ENCODE measurements around the gene NFIB.

NFIB gene

GRCh38 chr9:14212697-14213420 lies 101.1 kb downstream of the NFIB start:
- DNase-seq (ENCODE audit: low spot score): no peak

- no peak for DNase-seq (ENCODE audit: low spot score)
These were observed 101.9 kb downstream of the NFIB start for GRCh38 chr9:14212077-14212476.

DNA sequence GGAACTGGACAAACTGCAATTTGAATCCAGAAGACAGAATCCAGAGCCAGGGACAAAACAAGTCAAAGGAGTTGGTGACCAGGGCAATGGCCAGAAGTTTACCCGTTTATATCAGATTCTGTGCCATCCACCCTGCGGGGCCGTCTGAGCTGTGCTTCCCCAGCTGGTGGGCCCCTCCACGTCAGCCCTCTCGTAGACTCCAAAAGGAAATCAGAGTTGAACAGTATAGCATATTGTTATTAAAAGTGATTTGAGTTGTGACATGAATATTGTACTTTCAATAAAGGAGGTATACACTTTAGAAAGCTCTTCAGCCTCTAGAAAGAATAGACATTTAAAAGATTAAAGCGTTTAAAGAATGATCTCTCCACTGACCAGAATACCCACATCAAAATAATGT lies 102.4 kb downstream of the NFIB start:
- no peak for DNase-seq (ENCODE audit: low spot score)

GRCh38 chr9:14210428-14210827 lies 103.5 kb downstream of the NFIB start:
- DNase-seq (ENCODE audit: low spot score): no peak

- DNase-seq (ENCODE audit: low spot score): no peak
These were observed 104.3 kb downstream of the NFIB start for GRCh38 chr9:14209399-14210345.

GRCh38 chr9:14207352-14207995 lies 106.5 kb downstream of the NFIB start:
- no peak for DNase-seq (ENCODE audit: low spot score)

GRCh38 chr9:14205463-14205862 lies 108.5 kb downstream of the NFIB start:
- no peak for DNase-seq (ENCODE audit: low spot score)

DNA sequence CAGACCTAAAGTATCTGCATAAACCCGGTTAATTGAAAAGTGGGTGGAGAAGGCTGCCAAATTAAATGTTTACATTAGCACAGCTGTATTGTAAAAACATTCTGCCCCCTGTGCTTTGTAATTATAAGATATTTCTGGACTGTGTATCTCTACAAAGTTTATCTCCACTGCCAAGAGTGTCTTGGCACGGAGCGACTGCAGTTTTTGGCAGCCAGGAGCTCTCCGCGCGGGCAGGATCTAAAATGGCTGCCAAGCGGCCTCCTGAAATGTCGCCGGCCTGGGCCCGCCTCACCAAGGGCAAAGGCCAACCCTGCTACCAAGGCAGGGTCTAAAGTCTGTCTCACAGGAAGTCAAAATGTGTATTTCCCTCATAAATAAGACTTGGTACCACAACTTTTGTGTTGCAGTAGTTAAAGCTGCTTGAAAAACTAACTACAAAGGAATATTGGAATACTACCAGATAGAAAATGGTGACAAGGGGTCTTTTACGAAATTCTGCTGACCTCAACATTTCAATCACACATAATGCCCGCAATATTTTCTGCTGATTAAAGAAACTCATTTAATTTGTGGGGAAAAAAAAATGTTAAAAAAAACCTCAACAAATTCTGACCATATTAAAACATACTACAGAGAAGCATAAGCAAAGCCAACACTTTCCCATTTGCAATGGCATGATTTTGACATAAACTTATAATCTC lies 110.4 kb downstream of the NFIB start:
- no peak for DNase-seq (ENCODE audit: low spot score)

GRCh38 chr9:14198841-14199455 lies 115.0 kb downstream of the NFIB start:
- DNase-seq (ENCODE audit: low spot score): no peak

GRCh38 chr9:14198047-14198840 lies 115.7 kb downstream of the NFIB start:
- no peak for DNase-seq (ENCODE audit: low spot score)

DNA sequence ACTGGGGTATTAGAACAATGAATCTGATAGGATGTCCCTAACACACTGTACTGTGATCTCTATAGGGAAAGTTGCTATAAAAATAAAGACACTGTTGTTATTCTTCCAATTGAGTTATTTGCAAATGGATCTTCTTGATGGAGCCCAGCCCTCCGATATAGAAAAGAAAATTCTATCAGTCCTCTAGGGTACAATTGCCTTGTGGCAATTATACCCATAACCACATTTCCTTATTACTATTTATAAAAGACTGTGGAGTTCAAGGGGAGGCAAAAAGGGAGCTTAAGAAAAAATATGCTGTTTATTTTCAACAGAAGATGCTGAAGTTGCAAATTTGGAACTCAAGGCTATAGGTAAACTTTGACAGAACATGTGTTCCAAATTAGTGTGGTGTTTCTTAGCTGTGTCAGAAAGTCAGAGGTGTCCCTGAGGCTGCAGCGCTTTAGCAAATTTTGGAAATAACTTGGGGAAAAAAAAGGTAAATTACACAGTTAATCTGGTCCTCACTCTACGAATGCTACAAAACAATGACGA lies 116.5 kb downstream of the NFIB start:
- no peak for DNase-seq (ENCODE audit: low spot score)

GRCh38 chr9:14193328-14193990 lies 120.5 kb downstream of the NFIB start:
- DNase-seq (ENCODE audit: low spot score): no peak

DNA sequence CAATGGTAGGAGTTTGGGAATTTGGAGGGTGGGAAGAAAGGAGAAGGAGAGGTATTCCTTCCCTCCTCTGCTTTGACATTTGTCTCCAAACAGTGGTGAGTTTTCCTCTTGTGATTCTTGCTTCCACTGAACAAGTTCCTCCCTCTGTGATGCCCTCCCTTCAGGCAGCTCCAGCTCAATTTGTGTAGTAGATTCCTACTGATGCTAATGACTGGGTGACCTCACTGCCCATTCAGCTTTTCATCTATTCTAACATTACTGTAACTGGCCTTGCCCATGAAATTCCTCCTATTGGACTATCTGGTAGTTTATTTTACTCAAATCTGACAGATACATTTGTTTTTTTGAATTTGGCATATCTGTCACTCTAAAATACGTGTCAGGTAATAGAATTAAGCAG lies 121.4 kb downstream of the NFIB start:
- DNase-seq (ENCODE audit: low spot score): no peak

- DNase-seq (ENCODE audit: low spot score): no peak
These were observed 122.4 kb downstream of the NFIB start for GRCh38 chr9:14191512-14191911.

DNA sequence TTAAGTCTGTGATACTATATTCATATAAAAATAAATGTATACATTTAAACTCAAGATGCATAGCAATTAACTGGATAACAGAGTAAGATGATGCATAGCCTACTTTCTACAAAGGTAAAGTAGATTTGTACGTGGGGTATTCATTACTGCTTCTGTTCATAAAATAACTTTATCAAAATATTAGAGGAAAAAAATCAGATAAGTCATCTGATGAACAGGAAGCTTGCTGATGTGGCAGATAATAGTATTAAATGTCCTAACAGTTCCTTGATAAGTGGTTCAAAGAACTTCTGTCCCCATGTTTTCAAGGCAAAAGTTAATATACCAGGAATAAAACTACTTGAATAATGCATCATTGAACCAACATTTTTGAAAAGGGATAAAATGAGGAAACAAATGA lies 123.7 kb downstream of the NFIB start:
- no peak for DNase-seq (ENCODE audit: low spot score)

DNA sequence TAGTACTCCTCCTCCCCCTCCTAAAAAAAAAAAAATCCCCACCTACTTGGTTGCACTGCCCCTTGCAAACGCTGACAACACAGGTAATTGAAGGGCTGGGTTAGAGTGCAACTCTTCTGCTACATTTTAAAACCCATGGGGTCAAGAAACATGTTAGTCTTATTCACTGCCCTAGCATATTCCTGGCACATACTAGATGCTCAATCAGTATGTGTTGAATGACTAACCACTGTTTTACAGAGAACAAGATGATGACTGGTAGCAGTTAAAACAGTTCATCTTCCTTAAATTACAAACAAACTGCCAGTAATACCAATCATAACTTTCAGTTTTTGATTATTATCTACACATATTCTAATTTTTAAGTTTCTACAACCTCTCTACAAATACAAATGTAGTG lies 124.4 kb downstream of the NFIB start:
- DNase-seq (ENCODE audit: low spot score): no peak

DNA sequence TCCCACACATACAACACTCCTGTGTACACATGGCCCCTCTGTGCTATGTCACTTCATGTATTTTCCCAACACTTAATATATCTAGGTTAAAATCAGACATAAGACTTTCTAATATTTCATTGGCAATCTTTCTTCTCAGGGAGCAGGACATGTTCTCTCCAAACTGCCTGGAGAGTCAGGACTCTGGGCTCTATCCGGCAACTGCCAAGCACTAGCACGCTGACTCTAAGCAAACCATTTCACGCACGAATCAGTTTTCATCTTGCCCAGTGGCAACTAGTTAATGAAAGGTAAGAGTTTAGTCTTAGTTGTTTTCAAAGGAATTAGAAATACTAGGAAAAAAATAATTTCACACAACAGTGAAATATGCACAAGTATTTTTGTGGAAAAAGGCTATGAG lies 124.8 kb downstream of the NFIB start:
- DNase-seq (ENCODE audit: low spot score): no peak

DNA sequence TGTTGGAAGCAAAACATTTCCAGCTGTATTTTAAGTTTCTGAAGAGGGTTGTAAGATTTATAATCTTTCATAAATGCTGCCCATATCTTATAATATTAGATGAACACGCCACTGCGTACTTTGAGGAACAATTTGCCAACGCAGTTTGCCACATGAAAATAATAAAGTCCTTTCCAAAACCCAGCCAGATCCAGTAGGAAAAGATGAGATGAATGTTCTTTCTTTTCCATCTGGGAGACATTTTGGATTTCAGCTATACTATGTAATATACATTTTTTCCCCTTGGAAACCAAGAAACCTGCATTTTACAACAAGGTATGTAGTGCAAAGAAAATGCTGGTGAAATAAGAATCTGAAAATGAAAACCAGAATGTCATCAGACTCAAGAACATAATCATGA lies 125.4 kb downstream of the NFIB start:
- no peak for DNase-seq (ENCODE audit: low spot score)

GRCh38 chr9:14188011-14188410 lies 125.9 kb downstream of the NFIB start:
- DNase-seq (ENCODE audit: low spot score): no peak

DNA sequence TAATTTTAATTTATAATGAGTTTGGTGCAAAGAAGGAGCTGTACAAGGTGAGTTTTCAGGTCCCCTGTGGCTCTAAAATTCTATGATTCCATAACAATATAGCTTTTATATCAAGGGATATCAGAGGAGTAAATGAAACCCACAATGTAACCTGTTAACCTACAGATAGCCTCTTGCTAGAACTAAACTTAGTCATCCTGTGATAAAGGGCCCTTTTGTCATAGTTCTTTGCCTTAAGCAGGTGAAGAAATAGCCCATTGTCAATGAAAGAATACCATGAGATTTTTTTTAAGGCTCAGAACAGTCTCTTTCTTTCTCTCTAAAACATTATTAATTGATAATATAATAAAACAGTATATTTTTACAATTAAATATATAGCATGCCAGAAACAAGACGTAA lies 127.8 kb downstream of the NFIB start:
- no peak for DNase-seq (ENCODE audit: low spot score)
